ENCODE measurements around the gene RC3H1. TPM values are rescaled to one million over a fixed set of nuclear protein-coding genes. Genes with fewer than 3 reads are reported as not detected.

The RC3H1 gene
- total and polyA plus RNA-seq, 9 of the 15 experiments (the other 6 are each of a cell fraction or from before 2014, with no cell fraction given): 2.4 to 31.7 (median 12.4) TPM

DNA sequence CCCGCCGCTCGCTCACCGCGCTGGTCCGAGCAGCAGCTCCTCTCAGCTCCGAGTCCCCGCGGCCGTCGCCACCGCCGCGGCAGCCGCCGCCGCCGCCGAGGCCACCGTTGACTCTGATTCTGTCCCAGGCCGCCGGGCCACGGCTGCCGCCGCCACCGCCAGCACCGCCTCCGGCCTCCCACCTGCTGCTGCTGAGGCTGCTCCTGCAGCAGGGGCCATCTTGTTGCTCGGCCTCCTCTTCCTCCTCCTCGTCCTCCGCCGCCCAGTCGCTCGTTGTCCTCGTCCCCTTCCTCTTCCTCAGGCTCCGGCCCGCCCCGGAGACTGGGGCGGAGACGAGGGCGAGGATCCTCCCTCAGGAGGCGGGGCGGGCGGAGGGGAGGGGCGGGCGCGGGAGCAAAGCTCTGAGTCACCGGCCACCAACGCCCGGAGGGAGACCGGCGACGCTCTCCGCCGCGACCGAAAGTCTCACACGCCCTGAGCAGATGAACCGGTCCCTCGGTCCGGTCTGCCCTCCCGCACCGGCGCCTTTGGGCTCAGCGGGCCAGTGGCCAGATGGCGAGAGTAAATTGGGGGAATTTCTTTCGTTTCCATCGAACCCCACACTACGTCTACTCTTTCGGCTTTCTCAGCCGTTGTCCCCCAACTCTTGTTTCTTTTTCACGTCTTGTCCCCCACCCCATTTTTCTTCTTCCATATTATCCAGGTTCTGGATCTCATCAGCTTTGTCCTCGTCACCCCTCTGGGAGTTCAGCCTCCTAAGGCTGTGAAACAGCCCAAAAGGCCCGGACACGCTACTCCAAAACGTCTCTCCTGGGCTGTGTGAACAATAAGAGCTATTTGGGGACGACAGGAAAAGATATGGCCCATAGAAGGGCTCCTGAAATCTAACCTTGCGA is at the start of gene RC3H1 (continued):
- TF ChIP-seq HMG20B (CRISPR knock-in tag; IDR thresholded peaks at IDR 0.05) (no peak), RBM39 (optimal IDR thresholded peaks at IDR 0.05; ENCODE audit: low read depth, low read length) (no peak), TOE1 (IDR thresholded peaks at IDR 0.05; ENCODE audit: borderline replicate concordance) (peak; percentile 64; the same call in 1 of the 2 replicates), TOE1 (CRISPR knock-in tag; IDR thresholded peaks at IDR 0.05; ENCODE audit: borderline replicate concordance, low read depth) (no peak), SNIP1 (IDR thresholded peaks at IDR 0.05; ENCODE audit: low read depth) (no peak), RBM22 (IDR thresholded peaks at IDR 0.05; ENCODE audit: low read depth, low read length, poor library complexity, severe bottlenecking) (no peak), BACH1 (tag; IDR thresholded peaks at IDR 0.05) (peak; percentile 73; the same call in 1 of the 2 replicates), PRPF4 (IDR thresholded peaks at IDR 0.05; ENCODE audit: insufficient read depth, low read depth, low read length, poor library complexity, severe bottlenecking) (no peak), MEIS2 (IDR thresholded peaks at IDR 0.05; ENCODE audit: partially characterized antibody) (peak; percentile 5), MAFG (tag; conservative IDR thresholded peaks at IDR 0.05) (no peak), NFE2L1 (tag; IDR thresholded peaks at IDR 0.05; ENCODE audit: borderline replicate concordance, low read depth) (no peak), ZNF445 (CRISPR knock-in tag; IDR thresholded peaks at IDR 0.05; ENCODE audit: low read depth) (no peak), ZNF316 (IDR thresholded peaks at IDR 0.05) (peak; percentile 42; the same call in 1 of the 2 replicates), STAG1 (CRISPR knock-in tag; IDR thresholded peaks at IDR 0.05; ENCODE audit: borderline replicate concordance) (no peak), STAT5A (IDR thresholded peaks at IDR 0.05; ENCODE audit: borderline replicate concordance, low read length) (no peak), RAD21 (CRISPR knock-in tag; conservative IDR thresholded peaks at IDR 0.05 in 1 of 2, IDR thresholded peaks at IDR 0.05 in 1 of 2) (no peak), GABPB2 (CRISPR knock-in tag; conservative IDR thresholded peaks at IDR 0.05) (no peak), SMARCA4 (IDR thresholded peaks at IDR 0.05) (peak; percentile 82)
- TF ChIP-seq, protein P1, sequence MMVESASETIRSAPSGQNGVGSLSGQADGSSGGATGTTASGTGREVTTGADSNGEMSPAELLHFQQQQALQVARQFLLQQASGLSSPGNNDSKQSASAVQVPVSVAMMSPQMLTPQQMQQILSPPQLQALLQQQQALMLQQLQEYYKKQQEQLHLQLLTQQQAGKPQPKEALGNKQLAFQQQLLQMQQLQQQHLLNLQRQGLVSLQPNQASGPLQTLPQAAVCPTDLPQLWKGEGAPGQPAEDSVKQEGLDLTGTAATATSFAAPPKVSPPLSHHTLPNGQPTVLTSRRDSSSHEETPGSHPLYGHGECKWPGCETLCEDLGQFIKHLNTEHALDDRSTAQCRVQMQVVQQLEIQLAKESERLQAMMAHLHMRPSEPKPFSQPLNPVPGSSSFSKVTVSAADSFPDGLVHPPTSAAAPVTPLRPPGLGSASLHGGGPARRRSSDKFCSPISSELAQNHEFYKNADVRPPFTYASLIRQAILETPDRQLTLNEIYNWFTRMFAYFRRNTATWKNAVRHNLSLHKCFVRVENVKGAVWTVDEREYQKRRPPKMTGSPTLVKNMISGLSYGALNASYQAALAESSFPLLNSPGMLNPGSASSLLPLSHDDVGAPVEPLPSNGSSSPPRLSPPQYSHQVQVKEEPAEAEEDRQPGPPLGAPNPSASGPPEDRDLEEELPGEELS (CRISPR knock-in tag; IDR thresholded peaks at IDR 0.05; ENCODE audit: borderline replicate concordance): no peak; the same call in 1 of the 2 replicates
- TF ChIP-seq, protein P2, sequence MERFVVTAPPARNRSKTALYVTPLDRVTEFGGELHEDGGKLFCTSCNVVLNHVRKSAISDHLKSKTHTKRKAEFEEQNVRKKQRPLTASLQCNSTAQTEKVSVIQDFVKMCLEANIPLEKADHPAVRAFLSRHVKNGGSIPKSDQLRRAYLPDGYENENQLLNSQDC (CRISPR knock-in tag; IDR thresholded peaks at IDR 0.05): peak; percentile 76; the same call in 1 of the 2 replicates
- TF ChIP-seq, protein P3, sequence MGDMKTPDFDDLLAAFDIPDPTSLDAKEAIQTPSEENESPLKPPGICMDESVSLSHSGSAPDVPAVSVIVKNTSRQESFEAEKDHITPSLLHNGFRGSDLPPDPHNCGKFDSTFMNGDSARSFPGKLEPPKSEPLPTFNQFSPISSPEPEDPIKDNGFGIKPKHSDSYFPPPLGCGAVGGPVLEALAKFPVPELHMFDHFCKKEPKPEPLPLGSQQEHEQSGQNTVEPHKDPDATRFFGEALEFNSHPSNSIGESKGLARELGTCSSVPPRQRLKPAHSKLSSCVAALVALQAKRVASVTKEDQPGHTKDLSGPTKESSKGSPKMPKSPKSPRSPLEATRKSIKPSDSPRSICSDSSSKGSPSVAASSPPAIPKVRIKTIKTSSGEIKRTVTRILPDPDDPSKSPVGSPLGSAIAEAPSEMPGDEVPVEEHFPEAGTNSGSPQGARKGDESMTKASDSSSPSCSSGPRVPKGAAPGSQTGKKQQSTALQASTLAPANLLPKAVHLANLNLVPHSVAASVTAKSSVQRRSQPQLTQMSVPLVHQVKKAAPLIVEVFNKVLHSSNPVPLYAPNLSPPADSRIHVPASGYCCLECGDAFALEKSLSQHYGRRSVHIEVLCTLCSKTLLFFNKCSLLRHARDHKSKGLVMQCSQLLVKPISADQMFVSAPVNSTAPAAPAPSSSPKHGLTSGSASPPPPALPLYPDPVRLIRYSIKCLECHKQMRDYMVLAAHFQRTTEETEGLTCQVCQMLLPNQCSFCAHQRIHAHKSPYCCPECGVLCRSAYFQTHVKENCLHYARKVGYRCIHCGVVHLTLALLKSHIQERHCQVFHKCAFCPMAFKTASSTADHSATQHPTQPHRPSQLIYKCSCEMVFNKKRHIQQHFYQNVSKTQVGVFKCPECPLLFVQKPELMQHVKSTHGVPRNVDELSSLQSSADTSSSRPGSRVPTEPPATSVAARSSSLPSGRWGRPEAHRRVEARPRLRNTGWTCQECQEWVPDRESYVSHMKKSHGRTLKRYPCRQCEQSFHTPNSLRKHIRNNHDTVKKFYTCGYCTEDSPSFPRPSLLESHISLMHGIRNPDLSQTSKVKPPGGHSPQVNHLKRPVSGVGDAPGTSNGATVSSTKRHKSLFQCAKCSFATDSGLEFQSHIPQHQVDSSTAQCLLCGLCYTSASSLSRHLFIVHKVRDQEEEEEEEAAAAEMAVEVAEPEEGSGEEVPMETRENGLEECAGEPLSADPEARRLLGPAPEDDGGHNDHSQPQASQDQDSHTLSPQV (IDR thresholded peaks at IDR 0.05): peak; percentile 51; the same call in 1 of the 2 replicates

Measured in K562 (cell line).